Hindlimb muscle (tissue), 1 donor: Measurements from ENCODE around the gene GALNS. TPM values are rescaled to one million over a fixed set of nuclear protein-coding genes. Genes with fewer than 3 reads are reported as not detected.

ENCODE experiments used
- DNase-seq: peaks from one replicate; pipeline ENCODE4 v3.0.0-alpha.2; 2013
- polyA plus RNA-seq: library from polyadenylated mRNA; unstranded; fragments of 120-200 nt; gene quantifications from one replicate; pipeline ENCODE4 v1.2.1, GENCODE V29; 2013; ENCODE audit not compliant: insufficient read length

The GALNS gene
- polyA plus RNA-seq, 1 donor = 20.1 TPM

GRCh38 chr16:88856122-88856827, 472 bp downstream of the GALNS start:
- no peak for DNase-seq

- no peak for DNase-seq
These were observed 1.0 kb downstream of the GALNS start for GRCh38 chr16:88855736-88856121.

- DNase-seq = no peak
These were observed 1.6 kb downstream of the GALNS start for GRCh38 chr16:88855176-88855575.

- DNase-seq = no peak
These were observed 2.2 kb downstream of the GALNS start for GRCh38 chr16:88854306-88855111.

- no peak for DNase-seq
These were observed 3.3 kb downstream of the GALNS start for GRCh38 chr16:88853325-88853941.

GRCh38 chr16:88851616-88852015, 5.1 kb downstream of the GALNS start:
- DNase-seq = no peak

- no peak for DNase-seq
These were observed 6.1 kb downstream of the GALNS start for GRCh38 chr16:88850531-88851199.

GRCh38 chr16:88848557-88848956, 8.2 kb downstream of the GALNS start:
- DNase-seq = no peak

GRCh38 chr16:88847654-88848053, 9.1 kb downstream of the GALNS start:
- DNase-seq = no peak

- no peak for DNase-seq
These were observed 10.7 kb downstream of the GALNS start for GRCh38 chr16:88846088-88846487.

GRCh38 chr16:88844419-88845036, 12.2 kb downstream of the GALNS start:
- no peak for DNase-seq

GRCh38 chr16:88843256-88843655, 13.5 kb downstream of the GALNS start:
- no peak for DNase-seq

- DNase-seq = no peak
These were observed 13.9 kb downstream of the GALNS start for GRCh38 chr16:88842806-88843205.

GRCh38 chr16:88842308-88842756, 14.4 kb downstream of the GALNS start:
- no peak for DNase-seq

- no peak for DNase-seq
These were observed 15.0 kb downstream of the GALNS start for GRCh38 chr16:88841521-88842307.

- no peak for DNase-seq
These were observed 16.0 kb downstream of the GALNS start for GRCh38 chr16:88840600-88841215.

- no peak for DNase-seq
These were observed 16.8 kb downstream of the GALNS start for GRCh38 chr16:88839745-88840599.

GRCh38 chr16:88839026-88839529, 17.7 kb downstream of the GALNS start:
- no peak for DNase-seq

GRCh38 chr16:88838566-88838965, 18.2 kb downstream of the GALNS start:
- no peak for DNase-seq

- no peak for DNase-seq
These were observed 18.9 kb downstream of the GALNS start for GRCh38 chr16:88837806-88838205.
